ENCODE results near the gene CNTN1. TPM values are rescaled to one million over a fixed set of nuclear protein-coding genes. Genes with fewer than 3 reads are reported as not detected.

CNTN1 gene
- total RNA-seq, 3 donors from 2014 or later, result 0.38 to 6.9 (median 1.3) TPM

DNA sequence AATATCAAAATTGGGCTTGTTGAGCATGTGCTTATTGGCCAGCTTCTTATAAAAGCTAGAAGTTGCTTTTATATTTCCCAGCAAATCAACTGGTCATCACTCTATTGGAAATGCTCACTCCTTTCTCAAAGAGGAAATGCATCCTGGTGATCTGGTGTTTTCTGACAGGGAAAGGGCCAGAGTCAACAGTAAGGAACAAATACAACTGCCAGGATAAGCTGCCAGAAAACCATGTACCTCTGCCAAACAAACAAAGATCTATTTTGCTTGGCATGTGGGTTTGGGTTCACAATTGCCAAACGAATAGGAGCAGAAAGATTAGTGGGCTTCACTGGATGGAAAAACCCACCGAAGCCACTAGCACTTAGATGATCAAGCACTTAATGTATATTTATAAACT lies 369.0 kb downstream of the CNTN1 start:
- Histone ChIP-seq H3K9me3 (no peaks in the 10 kb centered on the region), H3K36me3 (ENCODE audit: low read depth) (no peaks in the 10 kb centered on the region), H3K4me3 (no peak overlapping the region), H3K4me1 (ENCODE audit: low read depth) (no peaks in the 10 kb centered on the region)
- ATAC-seq (no peak), DNase-seq (no peak)
- intact Hi-C loops (cut with DNase I, micrococcal nuclease), result no loop called here
- TF ChIP-seq, protein P1, sequence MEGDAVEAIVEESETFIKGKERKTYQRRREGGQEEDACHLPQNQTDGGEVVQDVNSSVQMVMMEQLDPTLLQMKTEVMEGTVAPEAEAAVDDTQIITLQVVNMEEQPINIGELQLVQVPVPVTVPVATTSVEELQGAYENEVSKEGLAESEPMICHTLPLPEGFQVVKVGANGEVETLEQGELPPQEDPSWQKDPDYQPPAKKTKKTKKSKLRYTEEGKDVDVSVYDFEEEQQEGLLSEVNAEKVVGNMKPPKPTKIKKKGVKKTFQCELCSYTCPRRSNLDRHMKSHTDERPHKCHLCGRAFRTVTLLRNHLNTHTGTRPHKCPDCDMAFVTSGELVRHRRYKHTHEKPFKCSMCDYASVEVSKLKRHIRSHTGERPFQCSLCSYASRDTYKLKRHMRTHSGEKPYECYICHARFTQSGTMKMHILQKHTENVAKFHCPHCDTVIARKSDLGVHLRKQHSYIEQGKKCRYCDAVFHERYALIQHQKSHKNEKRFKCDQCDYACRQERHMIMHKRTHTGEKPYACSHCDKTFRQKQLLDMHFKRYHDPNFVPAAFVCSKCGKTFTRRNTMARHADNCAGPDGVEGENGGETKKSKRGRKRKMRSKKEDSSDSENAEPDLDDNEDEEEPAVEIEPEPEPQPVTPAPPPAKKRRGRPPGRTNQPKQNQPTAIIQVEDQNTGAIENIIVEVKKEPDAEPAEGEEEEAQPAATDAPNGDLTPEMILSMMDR (IDR thresholded peaks at IDR 0.05), result no peak

DNA sequence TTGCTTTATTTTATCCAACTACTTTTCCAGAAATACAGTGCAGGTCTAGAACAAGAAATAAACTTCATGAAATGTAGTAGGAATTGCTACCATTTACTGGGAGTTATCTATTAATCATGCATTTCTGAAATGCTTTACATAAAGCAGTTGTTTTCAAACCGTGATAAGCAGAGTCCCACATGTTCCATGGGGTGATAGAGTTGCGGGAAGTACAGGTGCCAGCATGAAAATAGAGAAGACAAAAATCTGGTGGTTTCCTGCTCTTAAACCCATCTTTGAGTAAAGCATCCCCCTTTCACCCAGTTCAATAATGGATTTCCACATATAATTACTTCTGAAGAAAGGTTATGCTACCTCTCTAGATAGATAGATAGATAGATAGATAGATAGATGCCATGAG lies 372.2 kb downstream of the CNTN1 start:
- Histone ChIP-seq H3K36me3 (ENCODE audit: low read depth) (no peaks in the 10 kb centered on the region), H3K4me3 (no peak overlapping the region), H3K9me3 (no peaks in the 10 kb centered on the region), H3K4me1 (ENCODE audit: low read depth) (no peaks in the 10 kb centered on the region)
- ATAC-seq, result no peak
- DNase-seq, result no peak
- intact Hi-C loops (cut with DNase I, micrococcal nuclease), result no loop called here
- TF ChIP-seq, protein P1 (IDR thresholded peaks at IDR 0.05), result no peak

DNA sequence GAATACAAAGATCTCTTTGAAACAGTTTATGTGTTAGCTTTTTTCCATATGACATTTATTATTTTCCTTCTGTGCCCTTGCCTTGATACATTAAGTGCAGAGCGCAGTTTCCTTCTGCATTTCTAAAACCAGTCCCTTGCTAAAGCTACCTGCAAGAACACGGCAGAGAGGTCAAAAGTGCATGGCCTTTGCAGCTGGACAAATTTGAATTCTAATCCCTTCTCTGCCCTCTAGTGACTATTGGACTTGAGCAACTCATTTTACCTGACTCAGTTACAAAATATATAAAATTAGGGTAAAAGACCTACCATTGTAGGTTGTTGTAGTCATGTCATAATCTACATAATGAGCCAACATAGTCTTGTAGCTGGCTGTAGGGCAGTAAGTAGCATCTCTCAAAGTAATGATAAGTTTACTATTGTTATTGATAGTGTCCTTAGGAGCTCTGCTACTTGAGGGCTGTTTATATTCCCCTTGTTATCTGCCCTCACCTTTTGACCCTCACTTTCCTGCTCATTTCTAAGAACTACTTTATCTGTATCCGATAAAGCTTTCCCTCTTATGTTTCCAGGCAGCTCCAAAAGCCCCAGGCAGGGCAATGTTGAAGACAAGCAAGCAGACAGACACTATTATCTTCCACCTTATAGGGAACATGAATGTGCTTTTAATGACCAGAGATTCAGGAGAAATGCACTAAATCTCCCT lies 375.9 kb downstream of the CNTN1 start:
- no peaks in the 10 kb centered on the region for H3K36me3 ChIP-seq (ENCODE audit: low read depth)
- ATAC-seq (no peak), DNase-seq (no peak)
- TF ChIP-seq, protein P1 (IDR thresholded peaks at IDR 0.05), result no peak
- no peaks in the 10 kb centered on the region for H3K4me1 ChIP-seq (ENCODE audit: low read depth)
- no peaks in the 10 kb centered on the region for H3K9me3 ChIP-seq
- intact Hi-C loops (cut with DNase I, micrococcal nuclease), result no loop called here
- no peak overlapping the region for H3K4me3 ChIP-seq

DNA sequence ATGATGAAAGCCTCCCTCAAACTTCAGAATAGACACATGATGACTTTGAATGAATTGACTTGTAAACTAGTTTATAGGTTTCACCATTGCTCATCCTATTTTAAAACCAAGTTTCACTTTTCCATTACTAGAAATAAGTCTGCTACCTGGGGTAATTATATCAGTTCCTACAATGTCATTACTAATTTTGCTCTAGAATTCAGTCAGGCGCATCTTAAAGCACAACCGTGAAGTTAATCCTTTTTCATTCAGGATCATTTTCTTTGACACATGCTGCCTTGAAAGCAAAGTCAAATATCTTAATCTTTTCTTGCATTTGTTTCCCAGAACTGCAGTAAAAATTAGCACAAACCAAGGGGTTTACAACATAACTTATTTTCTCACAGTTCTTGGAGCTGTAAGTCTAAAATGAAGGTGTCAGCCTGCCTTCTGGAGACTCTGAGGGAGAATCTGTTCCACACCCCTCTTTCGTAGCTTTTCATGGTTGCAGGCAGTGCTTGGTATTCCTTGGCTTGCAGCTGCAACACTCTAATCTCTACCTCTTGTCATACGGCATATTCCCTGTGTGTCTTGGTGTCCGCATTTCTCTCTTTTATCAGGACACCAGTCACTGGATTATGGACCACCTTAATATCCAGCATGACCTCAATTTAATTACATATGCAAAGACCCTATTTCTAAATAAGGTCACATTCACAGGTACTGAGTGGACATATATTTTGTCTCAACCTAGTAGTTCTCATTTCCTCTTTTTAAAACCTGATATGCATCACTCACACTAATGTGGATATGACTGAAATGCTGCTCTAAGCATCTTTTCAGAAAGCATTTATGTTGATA lies 381.6 kb downstream of the CNTN1 start:
- H3K36me3 ChIP-seq (ENCODE audit: low read depth), result no peaks in the 10 kb centered on the region
- intact Hi-C loops (cut with DNase I, micrococcal nuclease), result no loop called here
- no peaks in the 10 kb centered on the region for H3K9me3 ChIP-seq

DNA sequence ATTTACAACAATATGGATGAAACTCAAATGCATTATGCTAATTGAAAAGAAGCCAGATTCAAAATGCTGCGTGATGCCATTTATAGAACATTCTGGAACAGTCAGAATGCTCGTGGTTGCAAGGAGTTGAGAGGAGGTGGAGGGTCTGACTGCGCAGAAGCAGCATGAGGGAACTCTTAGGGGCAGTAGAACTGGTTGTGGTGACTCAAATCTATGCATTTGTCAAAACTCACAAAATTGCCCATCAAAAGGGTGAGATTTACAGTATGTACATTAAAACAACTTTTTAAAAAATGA lies 382.2 kb downstream of the CNTN1 start:
- ATAC-seq, result no peak
- intact Hi-C loops (cut with DNase I, micrococcal nuclease), result no loop called here
- H3K4me1 ChIP-seq (ENCODE audit: low read depth), result no peaks in the 10 kb centered on the region
- H3K36me3 ChIP-seq (ENCODE audit: low read depth), result no peaks in the 10 kb centered on the region
- no peak for DNase-seq
- H3K4me3 ChIP-seq, result no peak overlapping the region
- no peaks in the 10 kb centered on the region for H3K9me3 ChIP-seq
- TF ChIP-seq, protein P1 (IDR thresholded peaks at IDR 0.05), result no peak

More for the DNA sequence above, 381.6 kb downstream of the CNTN1 start:
- no peak for DNase-seq
- Histone ChIP-seq H3K4me3 (no peak overlapping the region), H3K4me1 (ENCODE audit: low read depth) (no peaks in the 10 kb centered on the region)
- TF ChIP-seq, protein P1 (IDR thresholded peaks at IDR 0.05), result no peak
- no peak for ATAC-seq
